Measurements from ENCODE around the gene RBM8A.

- no peak for TF ChIP-seq CTCF (IDR thresholded peaks at IDR 0.05 in 4 of 5, conservative IDR thresholded peaks at IDR 0.05 in 1 of 5)
- no peak for TF ChIP-seq POLR2A (IDR thresholded peaks at IDR 0.05)
Observed at GRCh38 chr1:145942405-145942804, 15.1 kb upstream of the RBM8A start.
